ENCODE results near the gene LCN1.

GRCh38 chr9:135530146-135530545, 8.9 kb downstream of the LCN1 start:
- TF ChIP-seq CTCF (IDR thresholded peaks at IDR 0.05): no peak
- no peak for TF ChIP-seq POLR2A (IDR thresholded peaks at IDR 0.05)

Data from thyroid gland (tissue), 4 donors.